Nucleus accumbens (tissue), 56 donors: ENCODE measurements around the gene PPP1R1B.
A peak's percentile ranks its signal among the peaks of the same experiment; 100 is the strongest.
"Not testable (repeated sequence)": the region's sequence is repeated elsewhere in the genome, so short reads cannot be mapped to it uniquely, and the experiment has no call there.

Experiments used
- DNase-seq, 56 donors: peaks; one replicate each; lab custom pipeline; 2025; lab: John Stamatoyannopoulos, UW

The PPP1R1B gene

GRCh38 chr17:39626171-39627046, at the start of gene PPP1R1B:
TSS of gene PPP1R1B (plus strand) at chr17:39626952. CDS start at chr17:39627393, 441 bp downstream.
- peak in 42 of 56 donors; percentile 19 to 88 (median 69) for DNase-seq

GRCh38 chr17:39578272-39578671, 48.5 kb upstream of the PPP1R1B start:
- DNase-seq = no peak

GRCh38 chr17:39579318-39580081, 47.3 kb upstream of the PPP1R1B start:
- no peak for DNase-seq

GRCh38 chr17:39580082-39580468, 46.7 kb upstream of the PPP1R1B start:
- DNase-seq = no peak

GRCh38 chr17:39581071-39581758, 45.5 kb upstream of the PPP1R1B start:
- no peak for DNase-seq

DNA sequence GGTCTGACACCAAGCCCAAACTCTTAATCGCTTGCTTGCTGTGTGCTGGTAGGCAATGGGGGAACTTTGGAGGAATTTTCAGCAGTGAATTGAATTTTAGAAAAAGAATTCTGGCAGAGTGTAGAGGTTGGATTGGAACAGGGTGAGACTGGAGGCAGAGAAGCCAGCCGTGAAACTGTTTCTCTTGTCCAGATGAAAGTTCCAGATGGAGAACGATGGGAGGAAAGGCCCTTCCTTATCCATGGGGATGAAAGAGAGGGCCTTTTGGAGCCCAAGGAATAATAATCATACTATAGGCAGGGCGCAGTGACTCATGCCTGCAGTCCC, 45.0 kb upstream of the PPP1R1B start:
- no peak for DNase-seq

- DNase-seq = no peak
Measured at GRCh38 chr17:39582658-39583057, 44.1 kb upstream of the PPP1R1B start.

- not testable (repeated sequence) for DNase-seq
Measured at GRCh38 chr17:39590180-39590579, 36.6 kb upstream of the PPP1R1B start.

- no peak for DNase-seq
Measured at GRCh38 chr17:39591958-39592954, 34.5 kb upstream of the PPP1R1B start.

DNA sequence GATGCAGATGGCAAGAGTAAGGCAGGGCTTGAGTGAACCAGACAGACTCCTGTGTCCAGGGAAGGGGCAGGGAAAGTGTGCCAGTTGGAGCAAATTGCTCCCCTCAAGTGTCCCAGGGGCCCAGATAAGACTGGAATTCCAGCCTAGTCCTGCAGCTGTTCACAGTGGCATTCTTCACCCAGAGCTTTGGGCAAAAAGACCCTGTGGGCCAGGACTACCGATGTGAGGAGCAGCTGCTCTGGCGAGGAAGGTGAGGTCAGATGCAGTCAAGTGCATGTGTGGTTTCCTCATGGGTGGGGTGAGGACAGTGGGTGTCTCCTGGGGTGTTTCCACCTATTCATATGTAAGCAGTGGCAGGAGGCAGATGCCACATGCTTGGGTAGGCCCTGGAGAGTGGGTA, 33.4 kb upstream of the PPP1R1B start:
- no peak for DNase-seq

- DNase-seq = no peak
Measured at GRCh38 chr17:39595294-39595693, 31.5 kb upstream of the PPP1R1B start.

GRCh38 chr17:39595928-39596510, 30.7 kb upstream of the PPP1R1B start:
- no peak for DNase-seq

GRCh38 chr17:39596543-39597267, 30.0 kb upstream of the PPP1R1B start:
- DNase-seq = no peak

DNA sequence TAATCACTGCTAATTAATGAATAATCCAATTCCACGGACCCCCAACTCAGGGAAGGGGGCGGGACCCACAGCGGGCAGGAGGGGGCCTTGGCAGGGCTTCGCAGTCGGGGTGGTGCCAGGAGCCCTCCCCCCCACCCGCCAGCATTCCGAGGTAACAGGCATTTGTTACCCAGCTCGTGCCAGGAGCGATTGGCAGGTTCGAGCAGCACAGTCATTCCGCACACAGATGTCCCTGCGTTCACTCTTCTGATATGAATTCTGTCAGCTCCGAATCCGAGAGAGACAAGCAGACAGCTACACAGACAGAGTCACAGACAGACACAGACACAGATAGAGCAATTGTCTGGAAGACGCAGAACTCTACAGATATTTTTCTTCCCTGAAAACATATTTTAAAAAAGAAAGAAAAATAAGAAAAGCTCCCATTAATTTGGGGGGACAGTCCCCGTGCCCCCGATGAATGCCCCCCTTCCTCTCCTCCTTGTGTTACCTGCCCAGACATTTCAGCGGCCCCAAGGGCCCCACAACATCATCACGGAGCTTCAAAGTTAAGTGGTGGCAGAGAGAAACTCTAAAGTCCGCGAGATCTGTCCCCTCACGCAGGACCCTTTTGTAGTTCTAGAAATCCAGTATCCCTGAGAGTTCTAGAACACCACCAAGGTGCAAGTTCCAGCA, 29.2 kb upstream of the PPP1R1B start:
- DNase-seq = no peak

GRCh38 chr17:39598047-39598481, 28.7 kb upstream of the PPP1R1B start:
- no peak for DNase-seq

DNA sequence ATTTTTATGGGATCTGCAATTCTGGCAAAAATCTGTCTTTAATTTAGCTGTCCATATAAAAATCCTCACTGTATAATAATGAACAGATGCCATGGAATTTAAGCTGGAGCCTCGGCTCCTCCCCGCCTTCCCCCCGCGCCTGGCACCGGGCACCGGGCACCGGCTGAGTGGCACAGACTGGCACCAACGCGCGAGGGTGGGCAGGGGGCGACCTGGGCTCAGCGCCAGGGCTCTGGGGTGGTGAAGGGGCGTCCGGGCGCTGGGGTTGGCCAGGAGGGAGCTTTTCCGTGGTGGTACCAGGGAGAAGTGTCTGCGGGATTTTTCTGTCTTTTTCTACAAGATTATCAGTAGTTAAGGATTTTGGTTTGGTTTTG, 28.1 kb upstream of the PPP1R1B start:
- no peak for DNase-seq

DNA sequence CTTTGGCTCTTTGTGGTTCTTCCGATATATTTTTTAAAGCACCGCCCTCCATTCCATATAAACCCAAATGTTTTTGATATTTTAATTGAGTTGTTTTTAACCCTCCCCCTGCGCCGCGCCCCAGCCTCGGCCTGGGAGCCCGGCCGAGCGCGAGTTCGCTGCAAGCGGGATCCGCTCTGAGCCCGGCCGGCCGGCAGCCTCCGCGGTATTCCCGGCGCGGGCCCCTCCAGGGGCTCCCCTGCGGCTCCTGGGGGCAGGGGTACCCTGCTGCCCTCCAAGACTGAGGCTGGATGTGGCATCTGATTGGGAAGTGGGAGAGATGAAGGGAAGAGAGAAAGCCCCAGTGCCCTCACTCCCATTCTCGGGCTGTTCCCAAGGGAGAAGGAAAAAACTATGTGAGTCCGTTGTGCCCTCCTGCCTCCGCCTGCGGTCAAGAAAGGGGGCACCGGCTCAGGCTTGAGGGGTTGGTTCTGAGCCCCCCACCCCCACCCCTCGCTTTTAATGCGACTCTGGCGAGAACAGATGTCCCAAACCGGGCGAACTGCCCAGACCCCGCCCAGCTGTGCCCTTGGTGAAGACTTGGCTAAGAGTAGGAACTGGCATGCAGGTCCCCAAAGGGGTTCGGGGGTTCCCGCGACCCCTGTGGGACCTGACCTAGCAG, 27.6 kb upstream of the PPP1R1B start:
- no peak for DNase-seq
